Loucy (cell line): Measurements from ENCODE around the gene GAREM1.

Experiments
- CTCF ChIP-seq: fragments of 200-600 bp; sonication (generic); conservative IDR thresholded peaks from 2 replicates; pipeline ENCODE4 v1.5.1; 2014; ENCODE audit warnings: mild to moderate bottlenecking, antibody characterized with exemption, low read length
- EZH2phosphoT487 ChIP-seq: fragments of 200-600 bp; IDR thresholded peaks from 2 replicates; pipeline ENCODE4 v1.6.1; 2018; ENCODE audit warnings: antibody characterized with exemption, mild to moderate bottlenecking, moderate library complexity, borderline replicate concordance

DNA sequence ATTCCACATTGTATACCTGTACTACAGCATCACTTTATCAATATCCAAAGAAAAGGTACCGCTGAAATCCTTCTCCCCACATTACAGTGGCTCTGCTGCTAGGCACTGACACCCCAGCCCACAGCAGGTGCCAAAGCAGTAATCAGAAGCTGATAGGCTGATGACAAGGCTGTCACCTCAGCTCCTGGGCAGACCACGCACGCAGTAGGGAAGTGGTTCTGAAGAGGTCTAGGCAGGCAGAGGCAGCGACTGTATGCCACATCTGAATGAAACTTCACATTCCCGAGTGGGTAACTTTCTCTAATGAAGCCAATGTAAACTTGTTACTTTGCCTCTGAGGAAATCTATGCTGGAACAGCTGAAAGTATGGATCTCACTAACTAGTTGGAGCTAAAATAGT lies 167.9 kb downstream of the GAREM1 start:
- TF ChIP-seq CTCF: no peak
- no peak for TF ChIP-seq EZH2phosphoT487
